Right lobe of liver (tissue), 4 donors: ENCODE results near the gene UBE2O.

Source experiments
- POLR2A ChIP-seq: fragments of 450-650 bp; IDR thresholded peaks from one replicate; pipeline ENCODE4 v1.6.1; 2017; ENCODE audit warnings: antibody characterized with exemption, mild to moderate bottlenecking
- TF ChIP-seq, protein P1 (sequence below), 4 donors: fragments of 200-600 bp in 3 of 4; fragments of 450-650 bp in 1 of 4; IDR thresholded peaks; one replicate each; pipeline versions ENCODE4 v1.5.1 to v1.8.0; 2016 to 2022; ENCODE audit warnings: antibody characterized with exemption in 4 of 4, mild to moderate bottlenecking in 2 of 4
- donor health status: DM: no; HTN: no; CAD: no.
- donor health status: DM: no; HTN: no; CAD: no.
- donor health status: DM: no; HTN: yes; CAD: no.

DNA sequence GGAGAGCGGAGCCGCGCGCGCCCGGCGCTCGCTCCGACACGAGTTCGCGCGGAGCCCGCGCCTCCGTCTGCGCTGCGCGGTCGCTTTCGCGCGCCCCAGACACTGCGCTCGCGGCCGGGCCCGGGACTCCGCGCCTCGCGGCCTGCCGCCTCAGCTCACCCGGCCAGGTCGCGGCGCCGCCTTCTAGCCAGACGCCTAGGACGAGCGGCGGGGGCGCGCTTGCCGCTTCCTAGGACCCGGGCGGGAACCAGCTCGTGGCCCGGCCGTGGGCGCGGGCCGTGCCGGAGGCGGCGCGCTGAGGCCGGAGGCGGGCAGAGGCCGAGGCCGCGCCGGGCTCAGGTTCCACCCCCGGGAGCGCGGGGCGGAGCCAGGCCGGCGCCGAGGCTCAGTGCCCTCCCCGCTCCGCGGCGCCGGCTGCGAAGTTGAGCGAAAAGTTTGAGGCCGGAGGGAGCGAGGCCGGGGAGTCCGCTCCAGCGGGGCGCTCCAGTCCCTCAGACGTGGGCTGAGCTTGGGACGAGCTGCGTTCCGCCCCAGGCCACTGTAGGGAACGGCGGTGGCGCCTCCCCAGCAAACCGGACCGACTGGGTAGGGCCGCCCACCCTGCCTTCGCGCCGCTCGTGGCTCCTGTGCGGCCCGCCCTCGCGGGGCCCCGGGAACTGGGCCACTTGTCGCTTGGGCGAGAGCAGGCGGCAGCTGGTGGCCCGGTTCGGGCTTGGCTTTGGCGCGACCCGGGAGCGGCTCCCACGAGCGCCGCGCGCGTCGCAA lies 68.5 kb downstream of the UBE2O start, which contains the start of gene SPHK1:
- TF ChIP-seq, protein P1, sequence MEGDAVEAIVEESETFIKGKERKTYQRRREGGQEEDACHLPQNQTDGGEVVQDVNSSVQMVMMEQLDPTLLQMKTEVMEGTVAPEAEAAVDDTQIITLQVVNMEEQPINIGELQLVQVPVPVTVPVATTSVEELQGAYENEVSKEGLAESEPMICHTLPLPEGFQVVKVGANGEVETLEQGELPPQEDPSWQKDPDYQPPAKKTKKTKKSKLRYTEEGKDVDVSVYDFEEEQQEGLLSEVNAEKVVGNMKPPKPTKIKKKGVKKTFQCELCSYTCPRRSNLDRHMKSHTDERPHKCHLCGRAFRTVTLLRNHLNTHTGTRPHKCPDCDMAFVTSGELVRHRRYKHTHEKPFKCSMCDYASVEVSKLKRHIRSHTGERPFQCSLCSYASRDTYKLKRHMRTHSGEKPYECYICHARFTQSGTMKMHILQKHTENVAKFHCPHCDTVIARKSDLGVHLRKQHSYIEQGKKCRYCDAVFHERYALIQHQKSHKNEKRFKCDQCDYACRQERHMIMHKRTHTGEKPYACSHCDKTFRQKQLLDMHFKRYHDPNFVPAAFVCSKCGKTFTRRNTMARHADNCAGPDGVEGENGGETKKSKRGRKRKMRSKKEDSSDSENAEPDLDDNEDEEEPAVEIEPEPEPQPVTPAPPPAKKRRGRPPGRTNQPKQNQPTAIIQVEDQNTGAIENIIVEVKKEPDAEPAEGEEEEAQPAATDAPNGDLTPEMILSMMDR (IDR thresholded peaks at IDR 0.05), result peak in 1 of 4 donors; percentile 3
- TF ChIP-seq POLR2A, result peak; percentile 44
